Chondrocyte (in vitro differentiated cells): ENCODE results near the gene SUZ12. TPM values are rescaled to one million over a fixed set of nuclear protein-coding genes. Genes with fewer than 3 reads are reported as not detected.
"Not testable (repeated sequence)": the region's sequence is repeated elsewhere in the genome, so short reads cannot be mapped to it uniquely, and the experiment has no call there.

ENCODE experiments used
- DNase-seq: peaks from one replicate; pipeline ENCODE4 v3.0.0; 2021; ENCODE audit warnings: mixed read lengths, low spot score
- H3K27ac Mint-ChIP-seq: one replicate; pipeline ENCODE4 v1.8.0; 2021; ENCODE audit warnings: mild to moderate bottlenecking, moderate library complexity, mixed read lengths; ENCODE audit not compliant: unreplicated experiment
- H3K27me3 Mint-ChIP-seq: 2 replicates; pipeline ENCODE4 v1.8.0; 2021; ENCODE audit warnings: low read depth, mixed read lengths
- H3K36me3 Mint-ChIP-seq: 2 replicates; pipeline ENCODE4 v1.8.0; 2021; ENCODE audit warnings: low read depth, mixed read lengths
- H3K4me1 Mint-ChIP-seq: 2 replicates; pipeline ENCODE4 v1.8.0; 2021; ENCODE audit warnings: low read depth, mild to moderate bottlenecking, mixed read lengths
- H3K4me3 Mint-ChIP-seq: one replicate; pipeline ENCODE4 v1.8.0; 2021; ENCODE audit warnings: mild to moderate bottlenecking, moderate library complexity, mixed read lengths; ENCODE audit not compliant: unreplicated experiment
- H3K9me3 Mint-ChIP-seq: 2 replicates; pipeline ENCODE4 v1.8.0; 2021; ENCODE audit warnings: low read depth, mixed read lengths
- CTCF ChIP-seq: fragments of 200-600 bp; sonication (generic); IDR thresholded peaks from 2 replicates; pipeline ENCODE4 v1.5.0; 2021; ENCODE audit warnings: antibody characterized with exemption, mild to moderate bottlenecking, moderate library complexity
- total RNA-seq: library from RNA; stranded (reverse); gene quantifications from 3 replicates; pipeline ENCODE4 v1.2.1, GENCODE V29; 2021

The SUZ12 gene
- total RNA-seq, 1 donor from 2014 or later = 19.5 TPM

GRCh38 chr17:31931756-31932155, 5.1 kb upstream of the SUZ12 start:
- H3K27me3 Mint-ChIP-seq = no peaks in the 10 kb centered on the region
- H3K9me3 Mint-ChIP-seq = no peaks in the 10 kb centered on the region
- no peaks in the 10 kb centered on the region for H3K36me3 Mint-ChIP-seq
- no peak for TF ChIP-seq CTCF
- no peak overlapping the region for H3K4me3 Mint-ChIP-seq
- DNase-seq = no peak
- H3K27ac Mint-ChIP-seq = no peak overlapping the region
- no peaks in the 10 kb centered on the region for H3K4me1 Mint-ChIP-seq

GRCh38 chr17:31935512-31935911, 1.3 kb upstream of the SUZ12 start:
- no peak for TF ChIP-seq CTCF
- no peak for DNase-seq
- no peaks in the 10 kb centered on the region for H3K9me3 Mint-ChIP-seq
- peaks cover 15% of the 10 kb centered on the region for H3K4me1 Mint-ChIP-seq
- H3K36me3 Mint-ChIP-seq = no peaks in the 10 kb centered on the region
- no peak overlapping the region for H3K27ac Mint-ChIP-seq
- H3K4me3 Mint-ChIP-seq = no peak overlapping the region
- H3K27me3 Mint-ChIP-seq = no peaks in the 10 kb centered on the region

- not testable (repeated sequence) for H3K36me3 Mint-ChIP-seq, H3K9me3 Mint-ChIP-seq, H3K27me3 Mint-ChIP-seq, DNase-seq
- peak overlapping the region; percentile 70 for H3K4me3 Mint-ChIP-seq
- peak overlapping the region; percentile 63 for H3K27ac Mint-ChIP-seq
- peaks cover 15% of the 10 kb centered on the region for H3K4me1 Mint-ChIP-seq
Measured at GRCh38 chr17:31937926-31938641, 1.3 kb downstream of the SUZ12 start.

GRCh38 chr17:31941916-31942315, 5.1 kb downstream of the SUZ12 start:
- peak; percentile 39 for DNase-seq
- not testable (repeated sequence) for H3K4me3 Mint-ChIP-seq, H3K9me3 Mint-ChIP-seq, H3K27ac Mint-ChIP-seq, H3K27me3 Mint-ChIP-seq, H3K36me3 Mint-ChIP-seq
- peaks cover 19% of the 10 kb centered on the region for H3K4me1 Mint-ChIP-seq

GRCh38 chr17:31942396-31942795, 5.6 kb downstream of the SUZ12 start:
- H3K27ac Mint-ChIP-seq, H3K4me3 Mint-ChIP-seq, H3K27me3 Mint-ChIP-seq, H3K9me3 Mint-ChIP-seq, H3K36me3 Mint-ChIP-seq: not testable (repeated sequence)
- H3K4me1 Mint-ChIP-seq = peaks cover 19% of the 10 kb centered on the region
- DNase-seq = peak; percentile 30

- DNase-seq = peak; percentile 15
- not testable (repeated sequence) for H3K27ac Mint-ChIP-seq, H3K4me1 Mint-ChIP-seq, H3K9me3 Mint-ChIP-seq, H3K4me3 Mint-ChIP-seq, H3K27me3 Mint-ChIP-seq
- H3K36me3 Mint-ChIP-seq = peaks cover 14% of the 10 kb centered on the region
Measured at GRCh38 chr17:31951953-31952352, 15.1 kb downstream of the SUZ12 start.

- DNase-seq, H3K27ac Mint-ChIP-seq: not testable (repeated sequence)
- peaks cover 11% of the 10 kb centered on the region for H3K36me3 Mint-ChIP-seq
Measured at GRCh38 chr17:31964131-31964530, 27.3 kb downstream of the SUZ12 start.

GRCh38 chr17:31967648-31968047, 30.8 kb downstream of the SUZ12 start:
- H3K27ac Mint-ChIP-seq = no peak overlapping the region
- TF ChIP-seq CTCF = no peak
- H3K4me1 Mint-ChIP-seq = no peaks in the 10 kb centered on the region
- H3K9me3 Mint-ChIP-seq = no peaks in the 10 kb centered on the region
- no peaks in the 10 kb centered on the region for H3K27me3 Mint-ChIP-seq
- no peak overlapping the region for H3K4me3 Mint-ChIP-seq
- H3K36me3 Mint-ChIP-seq = peaks cover 10% of the 10 kb centered on the region
- no peak for DNase-seq

More at GRCh38 chr17:31964131-31964530, 27.3 kb downstream of the SUZ12 start:
- not testable (repeated sequence) for H3K4me3 Mint-ChIP-seq, H3K4me1 Mint-ChIP-seq, H3K27me3 Mint-ChIP-seq, H3K9me3 Mint-ChIP-seq

- H3K36me3 Mint-ChIP-seq, H3K27me3 Mint-ChIP-seq, DNase-seq, H3K4me1 Mint-ChIP-seq, H3K27ac Mint-ChIP-seq, H3K4me3 Mint-ChIP-seq, H3K9me3 Mint-ChIP-seq: not testable (repeated sequence)
Measured at GRCh38 chr17:31970416-31970815, 33.6 kb downstream of the SUZ12 start.

GRCh38 chr17:31974269-31975071, 37.7 kb downstream of the SUZ12 start:
- not testable (repeated sequence) for H3K36me3 Mint-ChIP-seq, H3K27me3 Mint-ChIP-seq, H3K4me3 Mint-ChIP-seq, H3K9me3 Mint-ChIP-seq, DNase-seq, H3K4me1 Mint-ChIP-seq
- peak overlapping the region; percentile 22 for H3K27ac Mint-ChIP-seq
